GM12864 (cell line): ENCODE data around the gene TMEM132D.

Experiments used
- DNase-seq: peaks from one replicate; pipeline ENCODE4 v3.0.0-alpha.2; 2011; ENCODE audit warnings: low read depth
- H3K4me3 ChIP-seq: 2 replicates; pipeline ENCODE4 v1.5.1; 2011; ENCODE audit warnings: mild to moderate bottlenecking, low read depth, low read length, control low read depth
- CTCF ChIP-seq: IDR thresholded peaks from 2 replicates; pipeline ENCODE4 v1.5.1; 2011; ENCODE audit warnings: low read depth, mild to moderate bottlenecking, moderate library complexity, low read length, control low read depth, inconsistent platforms; ENCODE audit errors: missing control alignments

TMEM132D gene

GRCh38 chr12:129459886-129460285, 443.9 kb downstream of the TMEM132D start:
- DNase-seq: no peak
- no peak overlapping the region for H3K4me3 ChIP-seq
- TF ChIP-seq CTCF: no peak

GRCh38 chr12:129446696-129447095, 457.1 kb downstream of the TMEM132D start:
- TF ChIP-seq CTCF: no peak
- no peak overlapping the region for H3K4me3 ChIP-seq
- DNase-seq: no peak

GRCh38 chr12:129440278-129440677, 463.5 kb downstream of the TMEM132D start:
- DNase-seq: no peak
- TF ChIP-seq CTCF: no peak
- H3K4me3 ChIP-seq: no peak overlapping the region

- DNase-seq: no peak
- no peak overlapping the region for H3K4me3 ChIP-seq
- TF ChIP-seq CTCF: no peak
These were observed 469.0 kb downstream of the TMEM132D start for GRCh38 chr12:129434790-129435189.

- no peak for DNase-seq
- TF ChIP-seq CTCF: no peak
These were observed 475.4 kb downstream of the TMEM132D start for GRCh38 chr12:129428240-129428936.

GRCh38 chr12:129423041-129423580, 480.7 kb downstream of the TMEM132D start:
- TF ChIP-seq CTCF: no peak
- H3K4me3 ChIP-seq: no peak overlapping the region
- no peak for DNase-seq

More at GRCh38 chr12:129428240-129428936, 475.4 kb downstream of the TMEM132D start:
- no peak overlapping the region for H3K4me3 ChIP-seq

- DNase-seq: no peak
- no peak for TF ChIP-seq CTCF
- no peak overlapping the region for H3K4me3 ChIP-seq
These were observed 490.5 kb downstream of the TMEM132D start for GRCh38 chr12:129413295-129413694.
